Heart left ventricle (tissue), 16 donors: ENCODE data around the gene ICOSLG. TPM values are rescaled to one million over a fixed set of nuclear protein-coding genes. Genes with fewer than 3 reads are reported as not detected.

ENCODE experiments used
- ATAC-seq, 4 donors: fragments of 200-7000 bp; cut with Tn5 transposase; one replicate each; pipeline ENCODE4 v1.9.1; 2020 to 2022; ENCODE audit warnings: moderate library complexity in 4 of 4, mild to moderate bottlenecking in 3 of 4, moderate number of reproducible peaks in 1 of 4
- DNase-seq, 5 donors: peaks; one replicate each; pipeline ENCODE4 v3.0.0-alpha.2; 2020
- H3K27ac ChIP-seq, 12 donors: fragments of 200-600 bp; sonication (generic) in 4 of 12; one replicate each; pipeline versions ENCODE4 v1.5.0 to v1.8.0; 2016 to 2022; ENCODE audit warnings: mild to moderate bottlenecking in 2 of 12
- H3K27me3 ChIP-seq, 9 donors: fragments of 200-600 bp; sonication (generic) in 2 of 9; one replicate each; pipeline versions ENCODE4 v1.5.1 to v1.8.0; 2016 to 2022; ENCODE audit warnings: mild to moderate bottlenecking in 3 of 9
- H3K36me3 ChIP-seq, 9 donors: fragments of 200-600 bp; sonication (generic) in 2 of 9; one replicate each; pipeline versions ENCODE4 v1.5.0 to v1.8.0; 2018 to 2022; ENCODE audit warnings: mild to moderate bottlenecking in 2 of 9
- H3K4me1 ChIP-seq, 12 donors: fragments of 200-600 bp; sonication (generic) in 4 of 12; one replicate each; pipeline versions ENCODE4 v1.5.0 to v1.8.0; 2016 to 2022; ENCODE audit warnings: mild to moderate bottlenecking in 3 of 12
- H3K4me3 ChIP-seq, 12 donors: fragments of 200-600 bp; sonication (generic) in 4 of 12; one replicate each; pipeline versions ENCODE4 v1.5.0 to v1.8.0; 2017 to 2022; ENCODE audit warnings: mild to moderate bottlenecking in 9 of 12, moderate library complexity in 4 of 12
- H3K9me3 ChIP-seq, 12 donors: fragments of 200-600 bp; sonication (generic) in 4 of 12; one replicate each; pipeline versions ENCODE4 v1.5.0 to v1.8.0; 2016 to 2022; ENCODE audit warnings: mild to moderate bottlenecking in 1 of 12
- POLR2A ChIP-seq, 2 donors: fragments of 450-650 bp; IDR thresholded peaks; one replicate each; pipeline ENCODE4 v1.6.1; 2017; ENCODE audit warnings: antibody characterized with exemption in 2 of 2, mild to moderate bottlenecking in 2 of 2, moderate library complexity in 2 of 2
- WGBS, 4 donors: extraction: QIAGEN DNeasy Blood & Tissue Kit in 2 of 4; methylation state at CpG; one replicate each; pipeline versions ENCODE4 v1.1.5 to v1.1.7; 2013 to 2018; 5-methylcytosine and 5-hydroxymethylcytosine counted together
- intact Hi-C, 10 donors: fragments of 100-400 bp; cut with DNase I; formaldehyde crosslinking; loops; one replicate each; pipeline versions ENCODE4 v1.11.1 to v1.14.2; 2022
- polyA plus RNA-seq, 2 donors: library from polyadenylated mRNA; stranded (reverse); fragments of 200-250 nt; gene quantifications; one replicate each; pipeline ENCODE4 v1.2.3, GENCODE V29; 2013
- total RNA-seq, 9 donors: library from RNA; depleted of rRNA in 2 of 9; stranded (reverse); fragments of >200 nt in 2 of 9; fragmentation: NEBNext Ultra II Directional in 3 of 9; extraction: Animal tissue kit (Norgen Biotek cat#: 25700) in 3 of 9; gene quantifications; one replicate each; pipeline versions ENCODE4 v1.1.0 to v1.2.4, GENCODE V29; 2016 to 2023
- TF ChIP-seq, protein P1 (sequence below), 12 donors: fragments of 200-600 bp; sonication (generic) in 4 of 12; IDR thresholded peaks; one replicate each; pipeline versions ENCODE4 v1.5.0 to v1.8.0; 2018 to 2022; ENCODE audit warnings: antibody characterized with exemption in 12 of 12, mild to moderate bottlenecking in 5 of 12
- donor health status: ischemic (EF 13 %, LVEDD 7.1; RV severe dilation, severe dysfunction).
- donor health status: healthy with polysubstance abuse.
- donor health status: DM: no; HTN: yes; CAD: no.
- donor health status: DM: no; HTN: no; CAD: no.
- donor health status: ischemic (EF 25% LVEDD 6.9; RV normal size, moderate dysfunction).
- donor health status: ischemic (EF 25% LVEDD 5.7; RV mildly dilated, moderate dysfunction).
- donor health status: healthy.
- donor health status: DM: yes; HTN: yes; CAD: no.
- donor health status: ischemic (EF 35%, LVEDD 5.7; RV mildly dilated, moderate dysfunction).
- donor health status: nonischemic (EF 11% LVEDD 7.7; RV severe dilation, severe dysfunction).
- donor health status: DM: yes; HTN: yes; CAD: no.
- donor health status: PGD.
- donor health status: ischemic (EF 29% LVEDD 5.4; RV normal size, mild dysfunction).
- donor health status: nonischemic (EF 23%, LVEDD 6.1; RV moderate dilation, normal function).

Gene ICOSLG
- total and polyA plus RNA-seq, 11 donors: 0.78 to 5.5 (median 1.5) TPM

DNA sequence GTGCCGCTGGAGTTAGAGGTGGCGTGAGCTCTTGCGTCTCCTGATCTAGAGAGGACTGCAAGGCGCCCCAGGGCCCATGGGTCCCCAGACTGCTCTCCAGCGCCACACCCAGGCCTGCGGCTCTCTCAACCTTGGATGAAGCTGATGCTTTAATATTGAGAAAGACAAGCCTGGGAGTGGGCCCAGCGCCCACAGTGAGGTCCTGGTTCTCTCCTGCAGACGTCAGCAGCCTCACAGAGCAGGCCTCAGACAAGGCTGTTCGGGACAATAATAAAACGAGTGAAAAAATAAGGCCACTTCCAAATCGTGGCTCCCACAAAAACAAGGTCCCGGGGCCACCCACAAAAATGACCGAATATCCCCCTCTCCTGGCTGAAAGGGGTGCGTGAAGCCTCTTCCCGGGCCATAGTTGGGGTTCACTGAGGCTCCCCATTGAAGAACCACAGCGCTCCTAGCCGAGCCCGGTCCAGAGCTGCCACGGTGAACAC, 27.0 kb upstream of the ICOSLG start:
- ATAC-seq: peak in 3 of 4 donors; percentile 13 to 47 (median 42)
- H3K27me3 ChIP-seq: peaks cover 0 to 8% (median 0%) of the 10 kb centered on the region in 9 donors
- TF ChIP-seq, protein P1, sequence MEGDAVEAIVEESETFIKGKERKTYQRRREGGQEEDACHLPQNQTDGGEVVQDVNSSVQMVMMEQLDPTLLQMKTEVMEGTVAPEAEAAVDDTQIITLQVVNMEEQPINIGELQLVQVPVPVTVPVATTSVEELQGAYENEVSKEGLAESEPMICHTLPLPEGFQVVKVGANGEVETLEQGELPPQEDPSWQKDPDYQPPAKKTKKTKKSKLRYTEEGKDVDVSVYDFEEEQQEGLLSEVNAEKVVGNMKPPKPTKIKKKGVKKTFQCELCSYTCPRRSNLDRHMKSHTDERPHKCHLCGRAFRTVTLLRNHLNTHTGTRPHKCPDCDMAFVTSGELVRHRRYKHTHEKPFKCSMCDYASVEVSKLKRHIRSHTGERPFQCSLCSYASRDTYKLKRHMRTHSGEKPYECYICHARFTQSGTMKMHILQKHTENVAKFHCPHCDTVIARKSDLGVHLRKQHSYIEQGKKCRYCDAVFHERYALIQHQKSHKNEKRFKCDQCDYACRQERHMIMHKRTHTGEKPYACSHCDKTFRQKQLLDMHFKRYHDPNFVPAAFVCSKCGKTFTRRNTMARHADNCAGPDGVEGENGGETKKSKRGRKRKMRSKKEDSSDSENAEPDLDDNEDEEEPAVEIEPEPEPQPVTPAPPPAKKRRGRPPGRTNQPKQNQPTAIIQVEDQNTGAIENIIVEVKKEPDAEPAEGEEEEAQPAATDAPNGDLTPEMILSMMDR (IDR thresholded peaks at IDR 0.05): peak in 7 of 12 donors; percentile 10 to 34 (median 20)
- TF ChIP-seq POLR2A (IDR thresholded peaks at IDR 0.05): no peak
- no peaks in the 10 kb centered on the region for H3K36me3 ChIP-seq
- peak in 1 of 5 donors; percentile 46 for DNase-seq
- no peaks in the 10 kb centered on the region for H3K9me3 ChIP-seq
- intact Hi-C loops: no loop called here
- H3K27ac ChIP-seq: no peak overlapping the region
- 72 to 81% (median 74%) methylated on average over 19 of the region's 19 CpGs for WGBS, 4 donors
- no peak overlapping the region for H3K4me3 ChIP-seq
- no peaks in the 10 kb centered on the region for H3K4me1 ChIP-seq

DNA sequence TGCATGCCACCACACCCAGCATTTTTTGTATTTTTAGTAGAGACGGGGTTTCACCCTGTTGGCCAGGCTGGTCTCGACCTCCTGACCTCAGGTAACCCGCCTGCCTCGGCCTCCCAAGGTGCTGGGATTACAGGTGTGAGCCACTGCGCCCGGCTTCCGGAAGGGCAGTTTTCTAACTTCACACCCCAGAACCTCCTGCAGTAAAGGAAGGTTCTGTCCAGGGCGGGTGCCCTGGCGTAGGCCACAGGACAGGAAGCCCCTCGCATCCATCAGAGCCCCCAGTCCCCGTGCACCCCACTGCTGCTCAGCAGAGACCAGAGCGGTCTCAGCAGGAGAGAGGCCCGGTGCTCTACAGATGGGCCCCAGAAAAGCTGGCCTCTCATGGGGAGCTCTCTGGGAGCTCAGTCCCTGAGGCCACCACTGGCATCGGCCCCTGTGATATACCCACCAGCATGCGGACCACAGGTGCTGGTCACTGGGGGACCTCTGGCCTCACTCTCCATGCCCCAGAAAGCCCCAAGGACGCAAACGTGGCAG, 25.1 kb upstream of the ICOSLG start:
- DNase-seq (peak in 1 of 5 donors; percentile 20), ATAC-seq (no peak)
- H3K4me1 ChIP-seq: no peaks in the 10 kb centered on the region
- no peaks in the 10 kb centered on the region for H3K36me3 ChIP-seq
- no peaks in the 10 kb centered on the region for H3K9me3 ChIP-seq
- intact Hi-C loops: no loop called here
- H3K4me3 ChIP-seq: no peak overlapping the region
- WGBS, 4 donors: 92 to 98% (median 93%) methylated on average over 13 to 17 of the region's 17 CpGs
- H3K27ac ChIP-seq: no peak overlapping the region
- TF ChIP-seq, protein P1 (IDR thresholded peaks at IDR 0.05): no peak
- TF ChIP-seq POLR2A (IDR thresholded peaks at IDR 0.05): no peak
- H3K27me3 ChIP-seq: peaks cover 0 to 8% (median 0%) of the 10 kb centered on the region in 9 donors

DNA sequence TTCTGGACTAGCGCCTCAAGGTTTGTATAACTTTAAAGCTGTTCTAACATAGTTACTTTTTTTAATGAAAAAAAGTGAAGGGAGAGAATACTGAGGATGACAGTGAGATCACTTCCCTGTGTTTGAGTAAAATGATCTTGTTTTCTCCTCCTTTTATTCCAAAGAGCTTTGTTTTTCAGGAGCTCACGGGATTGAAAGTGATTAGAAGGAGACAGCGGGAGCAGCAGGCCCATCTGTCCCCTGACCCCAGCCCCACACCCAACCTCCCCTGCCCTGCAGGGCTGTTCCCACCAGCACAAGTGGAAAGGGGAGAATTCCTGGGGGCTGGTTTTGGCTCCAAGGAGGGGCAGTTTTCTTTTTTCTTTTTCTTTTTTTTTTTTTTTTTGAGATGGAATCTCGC, 23.0 kb upstream of the ICOSLG start:
- Histone ChIP-seq H3K27ac (no peak overlapping the region), H3K36me3 (no peaks in the 10 kb centered on the region), H3K27me3 (peaks cover 0 to 8% (median 0%) of the 10 kb centered on the region in 9 donors), H3K4me1 (no peaks in the 10 kb centered on the region), H3K9me3 (peaks cover 0 to 11% (median 1%) of the 10 kb centered on the region in 12 donors), H3K4me3 (no peak overlapping the region)
- WGBS, 4 donors: 88 to 91% (median 90%) methylated on average over 4 of the region's 4 CpGs
- TF ChIP-seq, protein P1 (IDR thresholded peaks at IDR 0.05): no peak
- no peak for TF ChIP-seq POLR2A (IDR thresholded peaks at IDR 0.05)
- DNase-seq: peak in 1 of 5 donors; percentile 23
- no peak for ATAC-seq
- intact Hi-C loops: no loop called here

DNA sequence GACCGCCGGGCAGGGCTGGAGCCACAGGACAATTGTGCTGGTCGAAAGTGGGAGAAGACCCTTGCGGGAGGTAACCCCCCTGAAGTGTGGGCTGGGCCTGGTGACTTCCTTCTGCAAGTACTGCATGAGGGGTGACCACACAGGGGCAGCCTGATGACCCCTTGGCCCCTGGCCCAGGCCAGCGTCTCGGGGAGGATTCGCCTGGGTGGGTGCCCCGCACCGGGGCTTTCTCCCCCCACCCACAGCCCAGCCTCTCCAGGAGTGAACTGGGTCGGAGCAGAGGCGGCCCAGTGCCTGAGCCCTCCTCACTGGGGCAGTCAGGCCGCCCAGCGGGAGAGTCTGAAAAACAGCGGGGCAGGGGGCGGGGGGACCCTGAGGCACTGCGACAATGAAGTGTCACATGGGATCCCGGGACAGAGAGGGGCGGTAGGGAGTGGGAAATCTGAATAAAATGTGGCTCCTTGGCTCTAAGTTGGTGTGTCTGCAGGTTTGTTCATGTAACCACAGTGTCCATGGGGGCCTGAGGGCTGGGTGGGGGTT, 22.5 kb upstream of the ICOSLG start:
- H3K4me3 ChIP-seq: no peak overlapping the region
- H3K4me1 ChIP-seq: no peaks in the 10 kb centered on the region
- intact Hi-C loops: no loop called here
- H3K27me3 ChIP-seq: peaks cover 0 to 8% (median 0%) of the 10 kb centered on the region in 9 donors
- H3K9me3 ChIP-seq: peaks cover 0 to 11% (median 1%) of the 10 kb centered on the region in 12 donors
- 65 to 73% (median 71%) methylated on average over 11 to 18 of the region's 18 CpGs for WGBS, 4 donors
- TF ChIP-seq, protein P1 (IDR thresholded peaks at IDR 0.05): no peak
- TF ChIP-seq POLR2A (IDR thresholded peaks at IDR 0.05): no peak
- ATAC-seq (peak in 1 of 4 donors; percentile 32), DNase-seq (peak in 1 of 5 donors; percentile 39)
- no peak overlapping the region for H3K27ac ChIP-seq
- H3K36me3 ChIP-seq: no peaks in the 10 kb centered on the region
